SU-DHL-6 (cell line): ENCODE measurements around the gene KIAA1191.

Experiments
- EZH2phosphoT487 ChIP-seq: fragments of 200-600 bp; sonication (generic), shearing (Covaris generic); conservative IDR thresholded peaks from 2 replicates; pipeline ENCODE4 v1.6.1; 2018; ENCODE audit warnings: mild to moderate bottlenecking, antibody characterized with exemption, low read length, moderate library complexity, mixed read lengths
- TF ChIP-seq, protein P1 (sequence below): fragments of 200-600 bp; sonication (generic); IDR thresholded peaks from one replicate; pipeline ENCODE4 v1.5.1; 2017; ENCODE audit warnings: antibody characterized with exemption, mild to moderate bottlenecking, low read length, moderate library complexity; ENCODE audit not compliant: insufficient read depth, poor library complexity, severe bottlenecking

DNA sequence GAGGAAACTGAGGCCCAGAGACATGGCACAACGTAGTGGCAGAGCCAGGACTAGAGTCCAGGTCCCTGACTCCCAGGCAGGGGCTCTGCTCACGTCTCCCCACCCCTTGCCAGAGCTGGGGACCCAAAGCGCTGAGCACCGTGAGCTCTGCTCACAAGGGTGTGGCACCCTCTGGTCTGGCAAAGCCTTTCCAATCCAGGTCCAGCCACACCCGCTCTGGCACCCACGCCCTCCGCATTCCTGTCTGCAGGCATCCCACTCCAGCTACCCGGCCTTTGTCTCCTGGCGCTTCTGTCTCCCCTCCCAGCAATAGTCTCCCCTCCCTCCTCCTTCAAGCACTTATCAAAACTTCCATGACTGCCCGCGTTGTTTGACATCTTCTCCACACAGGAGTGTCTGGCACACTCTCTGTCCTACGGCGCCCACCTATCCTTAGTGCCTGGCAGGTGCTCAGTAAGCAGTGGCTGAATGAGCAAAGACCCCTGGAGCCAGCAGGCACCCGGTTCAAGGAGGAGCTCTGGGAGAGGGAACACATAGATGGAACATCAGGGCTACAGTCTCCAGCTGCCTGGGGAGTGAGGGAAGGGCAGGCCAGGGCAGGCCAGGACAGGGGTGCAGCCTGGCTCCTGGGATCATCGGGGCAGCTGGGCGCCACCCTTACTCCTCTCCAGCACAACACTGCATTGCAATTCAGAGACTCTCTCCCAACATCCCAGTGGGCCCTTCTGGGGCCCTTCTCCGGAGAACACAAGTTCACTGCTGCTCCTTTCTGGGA is 39.0 kb upstream of the KIAA1191 start:
- TF ChIP-seq, protein P1, sequence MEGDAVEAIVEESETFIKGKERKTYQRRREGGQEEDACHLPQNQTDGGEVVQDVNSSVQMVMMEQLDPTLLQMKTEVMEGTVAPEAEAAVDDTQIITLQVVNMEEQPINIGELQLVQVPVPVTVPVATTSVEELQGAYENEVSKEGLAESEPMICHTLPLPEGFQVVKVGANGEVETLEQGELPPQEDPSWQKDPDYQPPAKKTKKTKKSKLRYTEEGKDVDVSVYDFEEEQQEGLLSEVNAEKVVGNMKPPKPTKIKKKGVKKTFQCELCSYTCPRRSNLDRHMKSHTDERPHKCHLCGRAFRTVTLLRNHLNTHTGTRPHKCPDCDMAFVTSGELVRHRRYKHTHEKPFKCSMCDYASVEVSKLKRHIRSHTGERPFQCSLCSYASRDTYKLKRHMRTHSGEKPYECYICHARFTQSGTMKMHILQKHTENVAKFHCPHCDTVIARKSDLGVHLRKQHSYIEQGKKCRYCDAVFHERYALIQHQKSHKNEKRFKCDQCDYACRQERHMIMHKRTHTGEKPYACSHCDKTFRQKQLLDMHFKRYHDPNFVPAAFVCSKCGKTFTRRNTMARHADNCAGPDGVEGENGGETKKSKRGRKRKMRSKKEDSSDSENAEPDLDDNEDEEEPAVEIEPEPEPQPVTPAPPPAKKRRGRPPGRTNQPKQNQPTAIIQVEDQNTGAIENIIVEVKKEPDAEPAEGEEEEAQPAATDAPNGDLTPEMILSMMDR = no peak
- TF ChIP-seq EZH2phosphoT487 = no peak
